HepG2 (cell line): ENCODE results near the gene IPPK. TPM values are rescaled to one million over a fixed set of nuclear protein-coding genes. Genes with fewer than 3 reads are reported as not detected.

Source experiments
- ARID4A ChIP-seq: sonication (generic); formaldehyde crosslinking; IDR thresholded peaks from 2 replicates; pipeline ENCODE4 v1.5.0; 2020; ENCODE audit warnings: mild to moderate bottlenecking, missing genetic modification reagents, borderline replicate concordance
- CC2D1A ChIP-seq: sonication (generic); formaldehyde crosslinking; IDR thresholded peaks from 2 replicates; pipeline ENCODE4 v1.8.1; 2023; ENCODE audit warnings: mild to moderate bottlenecking, missing genetic modification reagents
- CCAR2 ChIP-seq: fragments of 200-400 bp; formaldehyde crosslinking; optimal IDR thresholded peaks from 2 replicates; pipeline ENCODE3; 2018; ENCODE audit warnings: low read depth, mild to moderate bottlenecking, low read length, moderate library complexity
- ETV5 ChIP-seq: IDR thresholded peaks from 2 replicates; pipeline ENCODE4 v1.6.1; 2018; ENCODE audit warnings: missing biosample characterization, missing genetic modification reagents, inconsistent platforms, borderline replicate concordance
- HMG20A ChIP-seq: IDR thresholded peaks from 2 replicates; pipeline ENCODE4 v1.6.1; 2016; ENCODE audit warnings: borderline replicate concordance
- MEIS2 ChIP-seq: sonication (generic); formaldehyde crosslinking; IDR thresholded peaks from 2 replicates; pipeline ENCODE4 v1.9.0; 2021; ENCODE audit warnings: mild to moderate bottlenecking, missing genetic modification reagents
- MLX ChIP-seq: IDR thresholded peaks from 2 replicates; pipeline ENCODE4 v1.6.1; 2016
- NR2F6 ChIP-seq, 2 experiments: IDR thresholded peaks; 2 replicates each; pipeline ENCODE4 v1.6.1; 2016; ENCODE audit warnings: antibody characterized with exemption in 1 of 2, mild to moderate bottlenecking in 1 of 2
- PAXIP1 ChIP-seq: sonication (generic); formaldehyde crosslinking; conservative IDR thresholded peaks from 2 replicates; pipeline ENCODE4 v1.4.0; 2020; ENCODE audit warnings: mild to moderate bottlenecking, missing genetic modification reagents, moderate library complexity
- POLR2AphosphoS5 ChIP-seq: IDR thresholded peaks from 2 replicates; pipeline ENCODE4 v1.6.1; 2012; ENCODE audit warnings: low read depth, low read length
- ZNF280D ChIP-seq: sonication (generic); formaldehyde crosslinking; IDR thresholded peaks from 2 replicates; pipeline ENCODE4 v1.5.1; 2020; ENCODE audit warnings: mild to moderate bottlenecking, missing genetic modification reagents
- ZNF501 ChIP-seq: sonication (generic); formaldehyde crosslinking; IDR thresholded peaks from 2 replicates; pipeline ENCODE4 v1.5.1; 2020; ENCODE audit warnings: mild to moderate bottlenecking, moderate library complexity, missing genetic modification reagents
- ZNF614 ChIP-seq: IDR thresholded peaks from 2 replicates; pipeline ENCODE4 v1.6.1; 2018; ENCODE audit warnings: missing biosample characterization, missing genetic modification reagents, inconsistent platforms, borderline replicate concordance
- polyA plus RNA-seq, 8 experiments: library from polyadenylated mRNA; depleted of rRNA in 3 of 8; stranded (reverse) in 7 of 8; unstranded in 1 of 8; fragments of >200 nt; fragmentation: Illumina TruSeq in 4 of 8; extraction: Trizol in 4 of 8; gene quantifications; 2 replicates each; pipeline versions ENCODE4 v1.2.1 to v1.2.3, GENCODE V29; 2011 to 2016; ENCODE audit warnings: low read depth in 4 of 8, missing spikeins in 1 of 8, mixed read lengths in 1 of 8; ENCODE audit not compliant: insufficient read depth in 1 of 8
- total RNA-seq, 5 experiments: library from RNA; depleted of rRNA; stranded (reverse); fragments of >200 nt; fragmentation: Illumina TruSeq; extraction: Trizol; gene quantifications; 2 replicates each; pipeline ENCODE4 v1.2.3, GENCODE V29; 2016; ENCODE audit warnings: low read depth in 1 of 5

IPPK gene
- total and polyA plus RNA-seq, 2 of the 13 experiments (the other 11 are each of a cell fraction or from before 2014, with no cell fraction given) = 9.9 to 14.1 TPM

- peak; percentile 45; the same call in 1 of the 2 replicates for TF ChIP-seq ZNF280D
- peak; percentile 94 for TF ChIP-seq PAXIP1
- TF ChIP-seq ZNF614 (CRISPR knock-in tag) = peak; percentile 58; the same call in 1 of the 2 replicates
- TF ChIP-seq CCAR2 = no peak
- peak; percentile 29; the same call in 1 of the 2 replicates for TF ChIP-seq ARID4A
- TF ChIP-seq MEIS2 (CRISPR knock-in tag) = peak; percentile 83
- no peak for TF ChIP-seq CC2D1A (CRISPR knock-in tag)
- TF ChIP-seq NR2F6 (IDR thresholded peaks at IDR 0.05) = peak; percentile 46; the same call in 1 of the 2 replicates
- TF ChIP-seq NR2F6 (CRISPR knock-in tag; IDR thresholded peaks at IDR 0.05) = peak; percentile 60
- peak; percentile 44; the same call in 1 of the 2 replicates for TF ChIP-seq MLX (CRISPR knock-in tag)
- peak; percentile 67; the same call in 1 of the 2 replicates for TF ChIP-seq HMG20A (CRISPR knock-in tag)
- TF ChIP-seq ZNF501 (CRISPR knock-in tag) = peak; percentile 50; the same call in 1 of the 2 replicates
- peak; percentile 34 for TF ChIP-seq POLR2AphosphoS5
- TF ChIP-seq ETV5 = peak; percentile 46; the same call in 1 of the 2 replicates
Measured at GRCh38 chr9:92616655-92617111, 53.2 kb downstream of the IPPK start (continued).
